NCI-H2196 treated with DMSO at 0.1 percent for 48 hours (cell line): ENCODE results near the gene OR4A16.

Experiments
- DNase-seq: peaks from one replicate; lab custom pipeline; 2025; ENCODE audit not compliant: unreplicated experiment; lab: John Stamatoyannopoulos, UW

OR4A16 gene

GRCh38 chr11:55342901-55343300, at the start of gene OR4A16:
Gene OR4A16 (plus strand): TSS chr11:55343201. CDS start chr11:55343201, 0 bp downstream.
- no peak for DNase-seq

- DNase-seq: no peak
Observed at GRCh38 chr11:55324500-55324899, 18.5 kb upstream of the OR4A16 start.

- no peak for DNase-seq
Observed at GRCh38 chr11:55345306-55345705, 2.3 kb downstream of the OR4A16 start.

GRCh38 chr11:55349032-55349431, 6.0 kb downstream of the OR4A16 start:
- DNase-seq: no peak

GRCh38 chr11:55357560-55358184, 14.7 kb downstream of the OR4A16 start:
- no peak for DNase-seq

GRCh38 chr11:55367674-55368073, 24.7 kb downstream of the OR4A16 start, which contains the start of gene OR4A15:
Gene OR4A15 (plus strand): TSS chr11:55367974. CDS start chr11:55367974, 0 bp downstream.
- DNase-seq: no peak
